HCT116 (cell line): ENCODE data around the gene FOXS1. TPM values are rescaled to one million over a fixed set of nuclear protein-coding genes. Genes with fewer than 3 reads are reported as not detected.

Source experiments
- ATAC-seq: fragments of 200-7000 bp; cut with Tn5 transposase; 2 replicates; pipeline ENCODE4 v1.9.1; 2020; ENCODE audit warnings: mild to moderate bottlenecking, moderate library complexity
- BruUV-seq: library from RNA; stranded (reverse); fragments of 400-500 nt; replicated peaks from 2 replicates; lab custom pipeline; 2021; lab: Mats Ljungman, UMichigan
- CTCF ChIA-PET: fragments of 300-600 bp; sonication (Branson Sonifier 250); formaldehyde crosslinking; loops from one replicate; lab custom pipeline; 2021; ENCODE audit warnings: antibody characterized with exemption; lab: Charles Lee
- POLR2A ChIA-PET: fragments of 300-600, 350-600 bp; sonication (Branson Sonifier 250); formaldehyde crosslinking; loops from one replicate; lab custom pipeline; 2021; ENCODE audit warnings: antibody characterized with exemption; lab: Charles Lee
- RAD21 ChIA-PET, 2 experiments: fragments of 300-600 bp; sonication (Branson Sonifier 250); formaldehyde crosslinking; loops; one replicate each; lab custom pipeline; 2023; ENCODE audit warnings: low total read pairs in 2 of 2; ENCODE audit not compliant: uncharacterized antibody in 2 of 2, unreplicated experiment in 2 of 2, low non-redundant PET in 1 of 2; lab: Charles Lee
- DNase-seq: peaks from one replicate; pipeline ENCODE4 v3.0.0-alpha.2; 2010; ENCODE audit warnings: low read depth, low spot score
- H2AFZ ChIP-seq: fragments of 200-600 bp; shearing (Covaris generic), sonication (generic); 2 replicates; pipeline ENCODE4 v1.6.1; 2017; ENCODE audit warnings: low read depth, mixed run types, mixed read lengths, antibody characterized with exemption, low read length; ENCODE audit not compliant: poor library complexity, severe bottlenecking
- H3K27ac ChIP-seq: 2 replicates; pipeline ENCODE4 v1.5.1; 2012; ENCODE audit warnings: low read depth, low read length
- H3K27me3 ChIP-seq: fragments of 200-600 bp; sonication (generic); 2 replicates; pipeline ENCODE4 v1.6.1; 2016; ENCODE audit warnings: mixed run types, low read length, mixed read lengths; ENCODE audit not compliant: insufficient read depth
- H3K36me3 ChIP-seq, 2 experiments: fragments of 200-500 bp in 1 of 2; fragments of 200-600 bp in 1 of 2; sonication (Bioruptor generic) in 1 of 2; sonication (generic) in 1 of 2; 2 replicates each; pipeline versions ENCODE4 v1.5.1 to v1.6.1; 2014 to 2016; ENCODE audit warnings: low read length in 2 of 2, inconsistent platforms in 1 of 2, mixed read lengths in 1 of 2, mixed run types in 1 of 2; ENCODE audit not compliant: insufficient read depth in 2 of 2, control insufficient read depth in 1 of 2
- H3K4me1 ChIP-seq, 2 experiments: fragments of 200-600 bp in 1 of 2; sonication (generic) in 1 of 2; 2 replicates each; pipeline versions ENCODE4 v1.5.1 to v1.6.1; 2012 to 2017; ENCODE audit warnings: low read length in 2 of 2, inconsistent platforms in 1 of 2, mild to moderate bottlenecking in 1 of 2, mixed read lengths in 1 of 2, mixed run types in 1 of 2, moderate library complexity in 1 of 2; ENCODE audit not compliant: insufficient read depth in 2 of 2, control insufficient read depth in 1 of 2
- H3K4me2 ChIP-seq: fragments of 200-600 bp; sonication (generic); 2 replicates; pipeline ENCODE4 v1.6.1; 2017; ENCODE audit warnings: mixed run types, low read length, mixed read lengths
- H3K4me3 ChIP-seq, 2 experiments: fragments of 200-600 bp in 1 of 2; sonication (generic) in 1 of 2; replicated peaks in 1 of 2; 2 replicates each; pipeline ENCODE4 v1.5.1; 2011 to 2016; ENCODE audit warnings: low read length in 2 of 2, control low read depth in 1 of 2, low read depth in 1 of 2, mild to moderate bottlenecking in 1 of 2, mixed read lengths in 1 of 2, mixed run types in 1 of 2
- H3K79me2 ChIP-seq: fragments of 200-600 bp; sonication (generic); 2 replicates; pipeline ENCODE4 v1.6.1; 2017; ENCODE audit warnings: mild to moderate bottlenecking, mixed run types, low read length, moderate library complexity, mixed read lengths; ENCODE audit not compliant: insufficient read depth
- H3K9ac ChIP-seq: fragments of 200-600 bp; sonication (generic); 2 replicates; pipeline ENCODE4 v1.6.1; 2016; ENCODE audit warnings: low read length, mixed read lengths
- H3K9me2 ChIP-seq: fragments of 200-600 bp; sonication (generic), shearing (Covaris generic); 2 replicates; pipeline ENCODE4 v1.6.1; 2017; ENCODE audit warnings: mixed run types, mild to moderate bottlenecking, moderate library complexity; ENCODE audit not compliant: insufficient read depth
- H3K9me3 ChIP-seq, 2 experiments: fragments of 200-500 bp in 1 of 2; fragments of 200-600 bp in 1 of 2; sonication (Bioruptor generic) in 1 of 2; sonication (generic) in 1 of 2; 2 replicates each; pipeline ENCODE4 v1.6.1; 2014 to 2017; ENCODE audit warnings: low read length in 2 of 2, mixed read lengths in 2 of 2, inconsistent platforms in 1 of 2, low read depth in 1 of 2, mild to moderate bottlenecking in 1 of 2, mixed run types in 1 of 2, moderate library complexity in 1 of 2; ENCODE audit not compliant: control insufficient read depth in 1 of 2, insufficient read depth in 1 of 2
- H4K20me1 ChIP-seq: fragments of 200-600 bp; sonication (generic), shearing (Covaris generic); 2 replicates; pipeline ENCODE4 v1.6.1; 2017; ENCODE audit warnings: mixed run types, mild to moderate bottlenecking, moderate library complexity; ENCODE audit not compliant: insufficient read depth
- ATF3 ChIP-seq: IDR thresholded peaks from 2 replicates; pipeline ENCODE4 v1.6.1; 2012
- CEBPB ChIP-seq: IDR thresholded peaks from 2 replicates; pipeline ENCODE4 v1.6.1; 2012; ENCODE audit warnings: low read depth
- CTCF ChIP-seq, 3 experiments: fragments of 200-600 bp in 1 of 3; sonication (generic) in 1 of 3; IDR thresholded peaks in 2 of 3; conservative IDR thresholded peaks in 1 of 3; 2 replicates each; pipeline ENCODE4 v1.5.1; 2012 to 2017; ENCODE audit warnings: low read depth in 2 of 3, low read length in 2 of 3, antibody characterized with exemption in 1 of 3, borderline replicate concordance in 1 of 3, control low read depth in 1 of 3, mild to moderate bottlenecking in 1 of 3, mixed read lengths in 1 of 3, mixed run types in 1 of 3, moderate library complexity in 1 of 3; ENCODE audit not compliant: insufficient read depth in 1 of 3
- EGR1 ChIP-seq: IDR thresholded peaks from 2 replicates; pipeline ENCODE4 v1.6.1; 2012; ENCODE audit warnings: low read depth
- ELF1 ChIP-seq: IDR thresholded peaks from 2 replicates; pipeline ENCODE4 v1.6.1; 2012; ENCODE audit warnings: low read depth, borderline replicate concordance
- EZH2 ChIP-seq: fragments of 200-600 bp; sonication (generic); IDR thresholded peaks from 2 replicates; pipeline ENCODE4 v1.6.1; 2017; ENCODE audit warnings: antibody characterized with exemption, mixed run types
- EZH2phosphoT487 ChIP-seq: fragments of 200-600 bp; IDR thresholded peaks from 2 replicates; pipeline ENCODE4 v1.6.1; 2018; ENCODE audit warnings: antibody characterized with exemption, borderline replicate concordance
- FOSL1 ChIP-seq: IDR thresholded peaks from 2 replicates; pipeline ENCODE4 v1.6.1; 2012; ENCODE audit warnings: low read depth
- MAX ChIP-seq: IDR thresholded peaks from 2 replicates; pipeline ENCODE4 v1.6.1; 2012
- POLR2AphosphoS5 ChIP-seq: IDR thresholded peaks from 2 replicates; pipeline ENCODE4 v1.6.1; 2011; ENCODE audit warnings: mild to moderate bottlenecking, low read depth, low read length, moderate library complexity
- RAD21 ChIP-seq: IDR thresholded peaks from 2 replicates; pipeline ENCODE4 v1.6.1; 2012; ENCODE audit warnings: low read depth, mild to moderate bottlenecking
- SP1 ChIP-seq: IDR thresholded peaks from 2 replicates; pipeline ENCODE4 v1.6.1; 2012; ENCODE audit warnings: low read depth
- TCF7L2 ChIP-seq: IDR thresholded peaks from 2 replicates; pipeline ENCODE4 v1.7.0; 2011; ENCODE audit warnings: borderline replicate concordance, inconsistent platforms; ENCODE audit not compliant: insufficient read depth, insufficient read length; ENCODE audit errors: extremely low read depth
- YY1 ChIP-seq: IDR thresholded peaks from 2 replicates; pipeline ENCODE4 v1.6.1; 2011; ENCODE audit warnings: low read length, low read depth, moderate library complexity, mild to moderate bottlenecking; ENCODE audit not compliant: insufficient replicate concordance; ENCODE audit errors: extremely low read depth
- ZNF274 ChIP-seq: fragments of 200-500 bp; sonication (Bioruptor generic); IDR thresholded peaks from 2 replicates; pipeline ENCODE4 v1.6.1; 2014; ENCODE audit warnings: mild to moderate bottlenecking, low read depth, low read length, inconsistent platforms
- intact Hi-C: fragments of 100-400 bp; cut with micrococcal nuclease; formaldehyde crosslinking; loops from 2 replicates; pipeline ENCODE4 v1.10.0; 2022
- total RNA-seq: library from RNA; stranded (reverse); gene quantifications from one replicate; pipeline ENCODE4 v1.2.1, GENCODE V29; 2021; ENCODE audit not compliant: unreplicated experiment
- TF ChIP-seq, protein P1 (sequence below): IDR thresholded peaks from 2 replicates; pipeline ENCODE4 v1.6.1; 2012; ENCODE audit warnings: low read depth

Gene FOXS1
- total RNA-seq, 1 experiment from 2014 or later, result not detected

DNA sequence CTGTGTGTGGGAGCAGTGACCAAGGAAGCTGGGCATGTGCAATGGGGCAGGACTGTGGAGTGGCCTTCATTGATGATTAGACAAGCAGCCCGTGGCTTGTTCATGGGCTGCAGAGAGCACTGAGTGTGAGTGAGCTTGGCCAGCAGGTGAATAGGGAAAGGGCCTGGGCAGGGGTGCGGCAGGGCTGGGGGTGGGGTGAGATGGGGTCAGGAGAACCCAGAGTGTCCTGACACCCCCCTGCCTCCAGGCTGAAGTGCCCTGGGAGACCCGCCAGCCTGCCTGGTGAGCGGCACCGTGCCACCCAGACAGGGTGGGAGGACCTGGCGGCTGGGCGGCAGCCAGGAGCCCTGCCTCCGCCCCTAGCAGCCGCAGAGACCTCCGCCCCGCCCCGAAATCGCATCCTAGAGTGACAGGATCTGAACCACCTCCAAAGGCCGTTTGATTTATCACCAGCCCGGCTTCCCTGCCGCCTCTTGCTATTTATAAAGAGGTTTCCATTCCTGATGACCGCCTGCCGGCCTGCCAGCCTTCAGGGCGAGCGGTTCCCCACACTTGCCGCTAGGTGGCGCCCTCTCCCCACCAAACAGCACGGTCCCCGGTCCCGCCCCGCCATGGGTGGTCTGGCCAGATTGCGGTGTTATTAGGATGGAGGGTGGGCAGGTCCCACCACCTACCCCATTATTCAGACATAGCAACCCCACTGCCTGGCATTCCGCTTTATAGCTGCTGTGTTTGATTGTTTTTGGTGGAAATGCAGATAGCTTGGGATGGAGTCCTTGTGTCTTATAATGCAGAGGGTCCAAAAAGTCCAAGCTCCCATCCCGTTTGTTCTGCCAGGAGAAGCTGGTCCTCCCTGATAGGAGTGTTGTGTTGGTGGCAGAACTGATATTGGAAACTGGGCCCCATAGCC, 22.7 kb downstream of the FOXS1 start:
- no peaks in the 10 kb centered on the region for H4K20me1 ChIP-seq
- H3K27ac ChIP-seq, result no peak overlapping the region
- ChIA-PET RAD21 (interaction anchor here (0.7 to 1.7 kb wide), 5 partner anchors 11 to 195 kb away, joined by 3 to 6 read pairs (median 4); no protein-coding TSS in a partner anchor), CTCF (interaction anchor here (0.6 to 3.5 kb wide), 15 partner anchors 11 to 956 kb away, joined by 3 to 17 read pairs (median 4); partner anchors contain the start of genes FOXS1 and PDRG1)
- BruUV-seq, result no TSS peak
- H3K36me3 ChIP-seq, result no peaks in the 10 kb centered on the region
- H3K9me2 ChIP-seq, result no peaks in the 10 kb centered on the region
- intact Hi-C loops, result loop anchor here (1.0 to 2.0 kb wide), 4 partner anchors 24 to 830 kb away; no protein-coding TSS in a partner anchor
- TF ChIP-seq TCF7L2 (no peak), CTCF (IDR thresholded peaks at IDR 0.05 in 2 of 3, conservative IDR thresholded peaks at IDR 0.05 in 1 of 3; ENCODE audit: borderline replicate concordance in 1 of 3, insufficient read depth in 1 of 3, low read depth in 2 of 3, low read length in 2 of 3) (peak; percentile 91 to 99 (median 95)), MAX (no peak), EZH2phosphoT487 (no peak), ATF3 (no peak), POLR2AphosphoS5 (no peak), RAD21 (peak; percentile 98), FOSL1 (no peak), EGR1 (no peak), CEBPB (no peak), ELF1 (no peak), EZH2 (no peak), SP1 (no peak), YY1 (no peak), ZNF274 (no peak)
- TF ChIP-seq, protein P1, sequence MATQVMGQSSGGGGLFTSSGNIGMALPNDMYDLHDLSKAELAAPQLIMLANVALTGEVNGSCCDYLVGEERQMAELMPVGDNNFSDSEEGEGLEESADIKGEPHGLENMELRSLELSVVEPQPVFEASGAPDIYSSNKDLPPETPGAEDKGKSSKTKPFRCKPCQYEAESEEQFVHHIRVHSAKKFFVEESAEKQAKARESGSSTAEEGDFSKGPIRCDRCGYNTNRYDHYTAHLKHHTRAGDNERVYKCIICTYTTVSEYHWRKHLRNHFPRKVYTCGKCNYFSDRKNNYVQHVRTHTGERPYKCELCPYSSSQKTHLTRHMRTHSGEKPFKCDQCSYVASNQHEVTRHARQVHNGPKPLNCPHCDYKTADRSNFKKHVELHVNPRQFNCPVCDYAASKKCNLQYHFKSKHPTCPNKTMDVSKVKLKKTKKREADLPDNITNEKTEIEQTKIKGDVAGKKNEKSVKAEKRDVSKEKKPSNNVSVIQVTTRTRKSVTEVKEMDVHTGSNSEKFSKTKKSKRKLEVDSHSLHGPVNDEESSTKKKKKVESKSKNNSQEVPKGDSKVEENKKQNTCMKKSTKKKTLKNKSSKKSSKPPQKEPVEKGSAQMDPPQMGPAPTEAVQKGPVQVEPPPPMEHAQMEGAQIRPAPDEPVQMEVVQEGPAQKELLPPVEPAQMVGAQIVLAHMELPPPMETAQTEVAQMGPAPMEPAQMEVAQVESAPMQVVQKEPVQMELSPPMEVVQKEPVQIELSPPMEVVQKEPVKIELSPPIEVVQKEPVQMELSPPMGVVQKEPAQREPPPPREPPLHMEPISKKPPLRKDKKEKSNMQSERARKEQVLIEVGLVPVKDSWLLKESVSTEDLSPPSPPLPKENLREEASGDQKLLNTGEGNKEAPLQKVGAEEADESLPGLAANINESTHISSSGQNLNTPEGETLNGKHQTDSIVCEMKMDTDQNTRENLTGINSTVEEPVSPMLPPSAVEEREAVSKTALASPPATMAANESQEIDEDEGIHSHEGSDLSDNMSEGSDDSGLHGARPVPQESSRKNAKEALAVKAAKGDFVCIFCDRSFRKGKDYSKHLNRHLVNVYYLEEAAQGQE, result no peak
- TF ChIP-seq, all 23 proteins: peak for 2
- Histone ChIP-seq H3K4me3 (no peak overlapping the region; a peak in 1 of 4 replicates), H3K79me2 (no peaks in the 10 kb centered on the region), H3K4me2 (peak overlapping the region; percentile 62), H3K9ac (no peak overlapping the region), H2AFZ (no peak overlapping the region), H3K4me1 (peaks cover 0 to 9% of the 10 kb centered on the region in 2 experiments; a peak in 1 of 4 replicates), H3K27me3 (no peaks in the 10 kb centered on the region), H3K9me3 (no peaks in the 10 kb centered on the region)
- DNase-seq, result no peak
- peak; percentile 92 for ATAC-seq
- POLR2A ChIA-PET, result interaction anchor here (1.0 kb wide), 1 partner anchor 16 kb away, joined by 4 read pairs; no protein-coding TSS in a partner anchor
